ENCODE data around the gene YIPF5. TPM values are rescaled to one million over a fixed set of nuclear protein-coding genes. Genes with fewer than 3 reads are reported as not detected.
A peak's percentile ranks its signal among the peaks of the same experiment; 100 is the strongest.

The YIPF5 gene
- total RNA-seq, 1 experiment from 2014 or later, result 24.1 TPM

- H3K9me2 ChIP-seq (replicated peaks; ENCODE audit: low read length), result no peaks in the 10 kb centered on the region
- ATAC-seq, result no peak
- H3K27ac ChIP-seq (ENCODE audit: low read length), result no peak overlapping the region
- no peak for DNase-seq
- H3K79me2 ChIP-seq (ENCODE audit: low read length), result peaks cover 16% of the 10 kb centered on the region
- no peak overlapping the region for H3K9ac ChIP-seq (ENCODE audit: low read length)
- ChIA-PET POLR2A (ENCODE audit: unreplicated experiment) (no interaction called here), CTCF (no interaction called here)
- BruUV-seq (replicated peaks), result no TSS peak
- no peaks in the 10 kb centered on the region for H3K9me3 ChIP-seq (ENCODE audit: low read length)
- H3K36me3 ChIP-seq (ENCODE audit: low read depth, low read length), result no peaks in the 10 kb centered on the region
- H4K20me1 ChIP-seq (ENCODE audit: low read length), result no peaks in the 10 kb centered on the region
- no peak overlapping the region for H3K4me2 ChIP-seq (ENCODE audit: low read length)
- H3F3A ChIP-seq (ENCODE audit: low read length, unreplicated experiment), result no peaks in the 10 kb centered on the region
- peaks cover 13% of the 10 kb centered on the region; the same call in 1 of the 2 replicates for H3K4me1 ChIP-seq (ENCODE audit: insufficient read depth, low read length)
- no peaks in the 10 kb centered on the region for H3K27me3 ChIP-seq (ENCODE audit: low read length)
- intact Hi-C loops (cut with micrococcal nuclease), result no loop called here
- TF ChIP-seq EZH2 (IDR thresholded peaks at IDR 0.05; ENCODE audit: low read length, unreplicated experiment), result no peak
- no peak for TF ChIP-seq EZH2phosphoT487 (IDR thresholded peaks at IDR 0.05; ENCODE audit: borderline replicate concordance, low read length)
- TF ChIP-seq, protein P1, sequence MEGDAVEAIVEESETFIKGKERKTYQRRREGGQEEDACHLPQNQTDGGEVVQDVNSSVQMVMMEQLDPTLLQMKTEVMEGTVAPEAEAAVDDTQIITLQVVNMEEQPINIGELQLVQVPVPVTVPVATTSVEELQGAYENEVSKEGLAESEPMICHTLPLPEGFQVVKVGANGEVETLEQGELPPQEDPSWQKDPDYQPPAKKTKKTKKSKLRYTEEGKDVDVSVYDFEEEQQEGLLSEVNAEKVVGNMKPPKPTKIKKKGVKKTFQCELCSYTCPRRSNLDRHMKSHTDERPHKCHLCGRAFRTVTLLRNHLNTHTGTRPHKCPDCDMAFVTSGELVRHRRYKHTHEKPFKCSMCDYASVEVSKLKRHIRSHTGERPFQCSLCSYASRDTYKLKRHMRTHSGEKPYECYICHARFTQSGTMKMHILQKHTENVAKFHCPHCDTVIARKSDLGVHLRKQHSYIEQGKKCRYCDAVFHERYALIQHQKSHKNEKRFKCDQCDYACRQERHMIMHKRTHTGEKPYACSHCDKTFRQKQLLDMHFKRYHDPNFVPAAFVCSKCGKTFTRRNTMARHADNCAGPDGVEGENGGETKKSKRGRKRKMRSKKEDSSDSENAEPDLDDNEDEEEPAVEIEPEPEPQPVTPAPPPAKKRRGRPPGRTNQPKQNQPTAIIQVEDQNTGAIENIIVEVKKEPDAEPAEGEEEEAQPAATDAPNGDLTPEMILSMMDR (conservative IDR thresholded peaks at IDR 0.05; ENCODE audit: low read depth, low read length), result no peak
- H2AFZ ChIP-seq (ENCODE audit: low read length), result no peak overlapping the region
- H3K4me3 ChIP-seq (ENCODE audit: low read length), result no peak overlapping the region
Measured at GRCh38 chr5:144173766-144174165, 3.3 kb upstream of the YIPF5 start.

DNA sequence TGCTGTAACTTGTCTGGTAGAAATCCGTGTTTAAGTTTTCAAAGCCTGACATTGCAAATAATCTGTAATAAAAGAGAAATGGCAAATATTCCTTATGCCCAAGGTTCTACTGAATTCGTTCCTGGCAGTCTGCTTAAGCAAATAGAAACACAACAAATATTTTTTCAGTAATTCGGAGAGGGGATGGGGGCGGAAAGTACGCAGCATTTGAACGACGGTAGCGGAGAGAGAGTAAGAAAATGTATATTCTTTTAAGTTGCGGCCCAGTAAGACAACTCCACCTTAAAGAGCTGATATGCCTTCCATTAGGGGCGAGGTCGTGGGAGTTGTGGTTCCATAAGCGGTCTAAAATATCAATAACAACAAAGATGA, 569 bp downstream of the YIPF5 start:
- ATAC-seq, result no peak
- POLR2A ChIA-PET (ENCODE audit: unreplicated experiment), result no interaction called here
- H3K79me2 ChIP-seq (ENCODE audit: low read length), result peaks cover 39% of the 10 kb centered on the region

DNA sequence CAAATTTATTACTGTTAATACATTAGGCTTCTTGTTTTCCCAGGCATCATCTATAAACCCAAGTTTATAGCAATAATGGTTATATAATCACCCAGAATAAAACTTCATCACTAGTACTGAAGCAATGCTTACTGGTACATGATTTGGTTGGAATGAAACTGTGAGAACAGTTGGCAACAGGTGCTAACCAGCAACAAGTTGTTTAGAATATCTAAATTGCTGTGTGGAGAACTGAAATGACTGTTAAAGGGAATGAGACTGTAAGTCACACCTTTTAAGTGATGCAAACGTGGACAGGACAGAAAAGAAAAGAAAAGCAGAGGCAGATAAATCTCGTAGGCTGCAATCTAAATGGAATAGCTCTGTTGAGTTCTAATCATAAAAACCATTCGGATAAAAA, 2.5 kb downstream of the YIPF5 start:
- Histone ChIP-seq H2AFZ (ENCODE audit: low read length) (no peak overlapping the region), H3F3A (ENCODE audit: low read length, unreplicated experiment) (no peaks in the 10 kb centered on the region), H3K36me3 (ENCODE audit: low read depth, low read length) (peaks cover 20% of the 10 kb centered on the region), H4K20me1 (ENCODE audit: low read length) (no peaks in the 10 kb centered on the region), H3K4me2 (ENCODE audit: low read length) (0 out of 2 replicates have a peak overlapping the region, but pooled peaks have one; percentile 97), H3K79me2 (ENCODE audit: low read length) (peaks cover 39% of the 10 kb centered on the region), H3K9me2 (replicated peaks; ENCODE audit: low read length) (no peaks in the 10 kb centered on the region), H3K27me3 (ENCODE audit: low read length) (no peaks in the 10 kb centered on the region), H3K9me3 (ENCODE audit: low read length) (no peaks in the 10 kb centered on the region), H3K27ac (ENCODE audit: low read length) (no peak overlapping the region), H3K9ac (ENCODE audit: low read length) (no peak overlapping the region), H3K4me3 (ENCODE audit: low read length) (no peak overlapping the region), H3K4me1 (ENCODE audit: insufficient read depth, low read length) (peaks cover 26% of the 10 kb centered on the region; the same call in 1 of the 2 replicates)
- CTCF ChIA-PET, result no interaction called here
- DNase-seq, result no peak
- TF ChIP-seq EZH2 (IDR thresholded peaks at IDR 0.05; ENCODE audit: low read length, unreplicated experiment) (no peak), EZH2phosphoT487 (IDR thresholded peaks at IDR 0.05; ENCODE audit: borderline replicate concordance, low read length) (no peak)
- TF ChIP-seq, protein P1 (conservative IDR thresholded peaks at IDR 0.05; ENCODE audit: low read depth, low read length), result no peak
- no TSS peak for BruUV-seq (replicated peaks)
- no peak for ATAC-seq
- intact Hi-C loops (cut with micrococcal nuclease), result no loop called here
- POLR2A ChIA-PET (ENCODE audit: unreplicated experiment), result interaction anchor here (0.6 kb wide), 1 partner anchor 494 kb away, joined by 3 read pairs; no protein-coding TSS in a partner anchor

More for the DNA sequence above, 569 bp downstream of the YIPF5 start:
- Histone ChIP-seq H2AFZ (ENCODE audit: low read length) (peak overlapping the region; percentile 83), H3K9me3 (ENCODE audit: low read length) (no peaks in the 10 kb centered on the region), H3K4me3 (ENCODE audit: low read length) (peak overlapping the region; percentile 98), H3K27me3 (ENCODE audit: low read length) (no peaks in the 10 kb centered on the region), H3K36me3 (ENCODE audit: low read depth, low read length) (peaks cover 9% of the 10 kb centered on the region; the same call in 1 of the 2 replicates), H3K9me2 (replicated peaks; ENCODE audit: low read length) (no peaks in the 10 kb centered on the region), H4K20me1 (ENCODE audit: low read length) (no peaks in the 10 kb centered on the region), H3K27ac (ENCODE audit: low read length) (peak overlapping the region; percentile 44), H3F3A (ENCODE audit: low read length, unreplicated experiment) (no peaks in the 10 kb centered on the region), H3K4me2 (ENCODE audit: low read length) (peak overlapping the region; percentile 97), H3K4me1 (ENCODE audit: insufficient read depth, low read length) (peaks cover 26% of the 10 kb centered on the region; the same call in 1 of the 2 replicates), H3K9ac (ENCODE audit: low read length) (peak overlapping the region; percentile 93)
- intact Hi-C loops (cut with micrococcal nuclease), result no loop called here
- TF ChIP-seq EZH2 (IDR thresholded peaks at IDR 0.05; ENCODE audit: low read length, unreplicated experiment) (no peak), EZH2phosphoT487 (IDR thresholded peaks at IDR 0.05; ENCODE audit: borderline replicate concordance, low read length) (no peak)
- TF ChIP-seq, protein P1 (conservative IDR thresholded peaks at IDR 0.05; ENCODE audit: low read depth, low read length), result no peak
- CTCF ChIA-PET, result no interaction called here
- BruUV-seq (replicated peaks), result TSS peak; percentile 68
- no peak for DNase-seq

All from PC-3 (cell line).